ENCODE results near the gene PRSS50. TPM values are rescaled to one million over a fixed set of nuclear protein-coding genes. Genes with fewer than 3 reads are reported as not detected.

The PRSS50 gene
- total RNA-seq, 2 donors from 2014 or later, result 0.14 to 0.80 TPM

GRCh38 chr3:46666453-46666845, 51.2 kb downstream of the PRSS50 start:
- H3K4me1 ChIP-seq (replicated peaks), result peaks cover 6% of the 10 kb centered on the region
- DNase-seq (ENCODE audit: low spot score), result peak; percentile 64
- intact Hi-C loops (cut with DNase I), result no loop called here
- H3K4me3 ChIP-seq, result no peak overlapping the region
- H3K27ac ChIP-seq, result no peak overlapping the region
- H3K27me3 ChIP-seq (replicated peaks; ENCODE audit: insufficient read depth), result no peaks in the 10 kb centered on the region
- no peaks in the 10 kb centered on the region for H3K9me3 ChIP-seq
- TF ChIP-seq CTCF (IDR thresholded peaks at IDR 0.05) (no peak), POLR2AphosphoS5 (IDR thresholded peaks at IDR 0.05) (peak; percentile 27), POLR2A (IDR thresholded peaks at IDR 0.05) (no peak)
- WGBS, result 40% methylated on average over 7 of the region's 7 CpGs
- no peaks in the 10 kb centered on the region for H3K36me3 ChIP-seq

GRCh38 chr3:46665763-46666452, 51.8 kb downstream of the PRSS50 start:
- 45% methylated on average over 9 of the region's 9 CpGs for WGBS
- Histone ChIP-seq H3K27ac (no peak overlapping the region), H3K4me1 (replicated peaks) (peaks cover 6% of the 10 kb centered on the region), H3K9me3 (no peaks in the 10 kb centered on the region), H3K4me3 (no peak overlapping the region), H3K27me3 (replicated peaks; ENCODE audit: insufficient read depth) (no peaks in the 10 kb centered on the region), H3K36me3 (no peaks in the 10 kb centered on the region)
- intact Hi-C loops (cut with DNase I), result no loop called here
- no peak for TF ChIP-seq CTCF (IDR thresholded peaks at IDR 0.05)
- no peak for TF ChIP-seq POLR2AphosphoS5 (IDR thresholded peaks at IDR 0.05)
- no peak for TF ChIP-seq POLR2A (IDR thresholded peaks at IDR 0.05)
- DNase-seq (ENCODE audit: low spot score), result no peak

GRCh38 chr3:46664971-46665762, 52.5 kb downstream of the PRSS50 start:
- DNase-seq (ENCODE audit: low spot score), result no peak
- no peaks in the 10 kb centered on the region for H3K9me3 ChIP-seq
- intact Hi-C loops (cut with DNase I), result no loop called here
- H3K27me3 ChIP-seq (replicated peaks; ENCODE audit: insufficient read depth), result no peaks in the 10 kb centered on the region
- H3K27ac ChIP-seq, result no peak overlapping the region
- H3K4me3 ChIP-seq, result no peak overlapping the region
- peaks cover 6% of the 10 kb centered on the region for H3K4me1 ChIP-seq (replicated peaks)
- TF ChIP-seq POLR2A (IDR thresholded peaks at IDR 0.05), result no peak
- no peak for TF ChIP-seq POLR2AphosphoS5 (IDR thresholded peaks at IDR 0.05)
- TF ChIP-seq CTCF (IDR thresholded peaks at IDR 0.05), result no peak
- H3K36me3 ChIP-seq, result no peaks in the 10 kb centered on the region
- 75% methylated on average over 22 of the region's 23 CpGs for WGBS

GRCh38 chr3:46664188-46664970, 53.3 kb downstream of the PRSS50 start:
- no peaks in the 10 kb centered on the region for H3K27me3 ChIP-seq (replicated peaks; ENCODE audit: insufficient read depth)
- H3K27ac ChIP-seq, result no peak overlapping the region
- no peaks in the 10 kb centered on the region for H3K36me3 ChIP-seq
- H3K9me3 ChIP-seq, result no peaks in the 10 kb centered on the region
- H3K4me1 ChIP-seq (replicated peaks), result peaks cover 6% of the 10 kb centered on the region
- no peak overlapping the region for H3K4me3 ChIP-seq
- no peak for TF ChIP-seq CTCF (IDR thresholded peaks at IDR 0.05)
- TF ChIP-seq POLR2A (IDR thresholded peaks at IDR 0.05), result no peak
- TF ChIP-seq POLR2AphosphoS5 (IDR thresholded peaks at IDR 0.05), result no peak
- DNase-seq (ENCODE audit: low spot score), result no peak
- intact Hi-C loops (cut with DNase I), result no loop called here
- 98% methylated on average over 6 of the region's 6 CpGs for WGBS

All from prostate gland (tissue), 2 donors.